GM12874 (cell line): ENCODE measurements around the gene PKP3.

Experiments used
- CTCF ChIP-seq: IDR thresholded peaks from 2 replicates; pipeline ENCODE4 v1.5.1; 2011; ENCODE audit warnings: low read depth, mild to moderate bottlenecking, control low read depth, low read length, moderate library complexity; ENCODE audit not compliant: insufficient read depth

The PKP3 gene

GRCh38 chr11:393219-394033 is 583 bp upstream of the PKP3 start:
- no peak for TF ChIP-seq CTCF

- no peak for TF ChIP-seq CTCF
Observed at GRCh38 chr11:394858-395655, 1.0 kb downstream of the PKP3 start.

DNA sequence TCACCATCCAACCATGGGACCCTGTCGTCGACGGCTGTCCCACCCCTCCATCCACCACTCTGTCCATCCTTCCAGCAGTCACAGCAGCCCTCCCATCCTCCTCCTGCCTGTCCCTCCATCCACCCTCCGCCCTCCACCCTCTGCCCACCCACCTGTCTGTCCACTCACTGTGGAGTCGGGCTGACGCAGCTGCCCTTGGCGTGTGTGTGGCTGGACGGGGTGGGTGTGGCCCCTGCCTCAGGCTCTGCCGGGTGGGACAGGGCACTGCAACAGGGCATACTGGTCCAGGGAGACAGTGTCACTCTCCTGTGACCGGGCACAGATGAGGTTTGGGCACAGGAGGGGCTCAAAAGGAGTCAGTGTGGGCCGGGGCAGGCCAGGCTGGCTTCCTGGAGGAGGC is 1.9 kb downstream of the PKP3 start:
- TF ChIP-seq CTCF: no peak

DNA sequence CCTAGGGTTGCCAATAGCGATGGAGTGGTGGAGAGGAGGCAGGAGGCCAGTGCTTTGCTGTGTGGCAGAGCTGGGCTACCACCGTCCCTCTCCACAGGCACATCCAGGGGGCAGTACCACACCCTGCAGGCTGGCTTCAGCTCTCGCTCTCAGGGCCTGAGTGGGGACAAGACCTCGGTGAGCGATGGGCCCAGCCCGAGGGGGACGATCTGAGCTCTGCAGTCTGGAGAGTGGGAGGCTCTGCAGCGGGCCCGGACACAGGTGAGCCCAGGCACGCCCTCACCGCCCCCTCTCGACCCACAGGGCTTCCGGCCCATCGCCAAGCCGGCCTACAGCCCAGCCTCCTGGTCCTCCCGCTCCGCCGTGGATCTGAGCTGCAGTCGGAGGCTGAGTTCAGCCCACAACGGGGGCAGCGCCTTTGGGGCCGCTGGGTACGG is 2.5 kb downstream of the PKP3 start:
- peak; percentile 44 for TF ChIP-seq CTCF

- TF ChIP-seq CTCF: peak; percentile 82
Observed at GRCh38 chr11:396948-397548, 3.0 kb downstream of the PKP3 start.

- no peak for TF ChIP-seq CTCF
Observed at GRCh38 chr11:398826-399225, 4.8 kb downstream of the PKP3 start.

- TF ChIP-seq CTCF: no peak
Observed at GRCh38 chr11:399731-400211, 5.8 kb downstream of the PKP3 start.
